Kidney epithelial cell (primary cell): ENCODE results near the gene TAS2R50. TPM values are rescaled to one million over a fixed set of nuclear protein-coding genes. Genes with fewer than 3 reads are reported as not detected.

Experiments
- DNase-seq: peaks from one replicate; pipeline ENCODE4 v3.0.0-alpha.2; 2010; ENCODE audit warnings: low read depth
- H3K27me3 ChIP-seq: 2 replicates; pipeline ENCODE4 v1.6.0; 2011; ENCODE audit warnings: low read length; ENCODE audit not compliant: control insufficient read depth, insufficient read depth
- H3K36me3 ChIP-seq: 2 replicates; pipeline ENCODE4 v1.5.1; 2011; ENCODE audit warnings: low read length; ENCODE audit not compliant: control insufficient read depth, insufficient read depth
- H3K4me3 ChIP-seq: 2 replicates; pipeline ENCODE4 v1.5.1; 2011; ENCODE audit warnings: low read depth, mild to moderate bottlenecking, control low read depth, low read length
- CTCF ChIP-seq: IDR thresholded peaks from 2 replicates; pipeline ENCODE4 v1.5.1; 2011; ENCODE audit warnings: mild to moderate bottlenecking, moderate library complexity, low read length, control low read depth, inconsistent platforms; ENCODE audit not compliant: insufficient read depth, poor library complexity, severe bottlenecking
- total RNA-seq: library from RNA; depleted of rRNA; stranded (reverse); fragments of >200 nt; gene quantifications from 2 replicates; pipeline ENCODE4 v1.2.3, GENCODE V29; 2015

Gene TAS2R50
- total RNA-seq, 1 donor from 2014 or later, result 0.96 TPM

DNA sequence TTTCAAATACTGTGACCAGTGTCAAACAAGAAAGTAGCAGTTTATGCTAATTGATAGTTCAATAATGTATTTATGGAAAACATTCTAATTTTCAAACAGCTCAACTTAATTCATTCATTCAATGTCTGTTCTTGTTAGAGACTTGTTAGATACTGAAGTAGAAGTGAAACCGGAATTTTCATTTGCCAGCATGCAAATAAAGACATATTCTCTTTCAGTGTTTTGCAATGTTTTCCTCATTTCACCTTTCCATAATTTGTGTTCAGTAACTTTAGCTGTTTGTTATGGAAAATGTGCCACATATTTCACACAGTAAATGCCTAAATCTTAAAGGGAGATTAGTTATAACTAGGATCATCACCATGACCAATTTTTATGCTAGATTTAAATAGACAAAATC lies 21.2 kb downstream of the TAS2R50 start:
- no peak for TF ChIP-seq CTCF
- Histone ChIP-seq H3K36me3 (no peaks in the 10 kb centered on the region), H3K27me3 (no peaks in the 10 kb centered on the region), H3K4me3 (no peak overlapping the region)
- DNase-seq, result no peak

GRCh38 chr12:10960211-10960610 lies 26.5 kb downstream of the TAS2R50 start:
- DNase-seq, result no peak
- H3K4me3 ChIP-seq, result no peak overlapping the region
- no peak for TF ChIP-seq CTCF
- H3K36me3 ChIP-seq, result no peaks in the 10 kb centered on the region
- no peaks in the 10 kb centered on the region for H3K27me3 ChIP-seq

DNA sequence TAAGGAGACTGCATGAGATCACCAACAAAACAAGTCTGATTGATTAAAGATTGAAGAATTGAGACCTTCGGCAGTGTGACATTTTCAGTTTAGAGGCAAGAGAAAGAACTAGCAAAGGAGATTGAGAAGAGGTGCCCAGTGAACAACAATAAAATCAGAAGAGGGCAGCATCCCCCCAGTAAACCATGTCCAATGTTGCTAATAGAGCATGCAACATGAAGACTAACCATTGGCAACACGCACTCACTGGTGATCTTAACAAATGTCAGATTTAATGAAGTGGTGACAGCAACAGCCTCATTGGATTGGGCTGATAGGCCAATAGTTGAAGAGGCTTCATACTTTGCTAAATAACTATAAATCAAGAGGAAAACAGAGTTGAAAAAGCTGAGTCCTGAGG lies 26.9 kb downstream of the TAS2R50 start:
- no peak for DNase-seq

GRCh38 chr12:10957741-10958140 lies 29.0 kb downstream of the TAS2R50 start:
- Histone ChIP-seq H3K27me3 (no peaks in the 10 kb centered on the region), H3K36me3 (no peaks in the 10 kb centered on the region), H3K4me3 (no peak overlapping the region)
- no peak for TF ChIP-seq CTCF
- DNase-seq, result no peak

More for the DNA sequence above, 26.9 kb downstream of the TAS2R50 start:
- Histone ChIP-seq H3K4me3 (no peak overlapping the region), H3K27me3 (no peaks in the 10 kb centered on the region), H3K36me3 (no peaks in the 10 kb centered on the region)
- no peak for TF ChIP-seq CTCF

GRCh38 chr12:10956085-10956484 lies 30.6 kb downstream of the TAS2R50 start:
- Histone ChIP-seq H3K4me3 (no peak overlapping the region), H3K27me3 (no peaks in the 10 kb centered on the region), H3K36me3 (no peaks in the 10 kb centered on the region)
- TF ChIP-seq CTCF, result no peak
- DNase-seq, result no peak

- no peaks in the 10 kb centered on the region for H3K27me3 ChIP-seq
- no peak for TF ChIP-seq CTCF
- DNase-seq, result no peak
- H3K4me3 ChIP-seq, result no peak overlapping the region
- no peaks in the 10 kb centered on the region for H3K36me3 ChIP-seq
Measured at GRCh38 chr12:10952645-10953044, 34.1 kb downstream of the TAS2R50 start.
